Rectal smooth muscle tissue (tissue), 1 donor: ENCODE results near the gene SETD2.
"Not testable (repeated sequence)": the region's sequence is repeated elsewhere in the genome, so short reads cannot be mapped to it uniquely, and the experiment has no call there.

Experiments
- H3K27ac ChIP-seq: one replicate; pipeline ENCODE4 v1.7.0; 2013; ENCODE audit warnings: low read depth, low read length, inconsistent platforms
- H3K27me3 ChIP-seq: one replicate; pipeline ENCODE4 v1.7.0; 2013; ENCODE audit warnings: low read length; ENCODE audit not compliant: control insufficient read depth, insufficient read depth
- H3K36me3 ChIP-seq: one replicate; pipeline ENCODE4 v1.7.0; 2013; ENCODE audit warnings: low read length; ENCODE audit not compliant: control insufficient read depth, insufficient read depth
- H3K4me1 ChIP-seq: one replicate; pipeline ENCODE4 v1.7.0; 2013; ENCODE audit warnings: low read length; ENCODE audit not compliant: control insufficient read depth, insufficient read depth
- H3K4me3 ChIP-seq: one replicate; pipeline ENCODE4 v1.7.0; 2013; ENCODE audit warnings: low read length
- H3K9ac ChIP-seq: one replicate; pipeline ENCODE4 v1.7.0; 2013; ENCODE audit warnings: low read length

Gene SETD2

GRCh38 chr3:47164007-47164881, at the start of gene SETD2:
TSS of gene SETD2 (minus strand) at chr3:47164113. CDS start at chr3:47163924, 189 bp downstream.
- H3K36me3 ChIP-seq, result no peaks in the 10 kb centered on the region
- H3K4me3 ChIP-seq, result peak within 1 kb of the TSS; percentile 90
- peak within 1 kb of the TSS; percentile 91 for H3K27ac ChIP-seq
- peaks cover 24% of the 10 kb centered on the region for H3K4me1 ChIP-seq
- peak within 1 kb of the TSS; percentile 60 for H3K9ac ChIP-seq
- H3K27me3 ChIP-seq, result no peaks in the 10 kb centered on the region

- no peak overlapping the region for H3K9ac ChIP-seq
These were observed 47.0 kb upstream of the SETD2 start for GRCh38 chr3:47210863-47211405.

GRCh38 chr3:47206022-47206421, 42.1 kb upstream of the SETD2 start:
- H3K4me1 ChIP-seq, H3K27ac ChIP-seq, H3K4me3 ChIP-seq, H3K9ac ChIP-seq, H3K27me3 ChIP-seq, H3K36me3 ChIP-seq: not testable (repeated sequence)

More at GRCh38 chr3:47210863-47211405, 47.0 kb upstream of the SETD2 start:
- Histone ChIP-seq H3K4me3 (no peak overlapping the region), H3K27me3 (no peaks in the 10 kb centered on the region), H3K4me1 (no peaks in the 10 kb centered on the region), H3K27ac (no peak overlapping the region), H3K36me3 (no peaks in the 10 kb centered on the region)

GRCh38 chr3:47204875-47205274, 41.0 kb upstream of the SETD2 start:
- H3K4me3 ChIP-seq, result no peak overlapping the region
- H3K36me3 ChIP-seq, result no peaks in the 10 kb centered on the region
- no peak overlapping the region for H3K9ac ChIP-seq
- H3K27me3 ChIP-seq, result no peaks in the 10 kb centered on the region
- no peaks in the 10 kb centered on the region for H3K4me1 ChIP-seq
- no peak overlapping the region for H3K27ac ChIP-seq

GRCh38 chr3:47202542-47202941, 38.6 kb upstream of the SETD2 start:
- Histone ChIP-seq H3K27me3 (no peaks in the 10 kb centered on the region), H3K4me3 (no peak overlapping the region), H3K4me1 (no peaks in the 10 kb centered on the region), H3K36me3 (no peaks in the 10 kb centered on the region), H3K27ac (no peak overlapping the region), H3K9ac (no peak overlapping the region)

GRCh38 chr3:47197287-47197686, 33.4 kb upstream of the SETD2 start:
- Histone ChIP-seq H3K4me3 (no peak overlapping the region), H3K27ac (no peak overlapping the region), H3K9ac (no peak overlapping the region), H3K27me3 (no peaks in the 10 kb centered on the region), H3K36me3 (no peaks in the 10 kb centered on the region), H3K4me1 (no peaks in the 10 kb centered on the region)

GRCh38 chr3:47194994-47195393, 31.1 kb upstream of the SETD2 start:
- H3K4me1 ChIP-seq, result no peaks in the 10 kb centered on the region
- H3K27me3 ChIP-seq, result no peaks in the 10 kb centered on the region
- no peak overlapping the region for H3K9ac ChIP-seq
- H3K4me3 ChIP-seq, result no peak overlapping the region
- H3K27ac ChIP-seq, result no peak overlapping the region
- no peaks in the 10 kb centered on the region for H3K36me3 ChIP-seq

GRCh38 chr3:47193871-47194859, 30.3 kb upstream of the SETD2 start:
- no peak overlapping the region for H3K4me3 ChIP-seq
- no peak overlapping the region for H3K27ac ChIP-seq
- H3K27me3 ChIP-seq, result no peaks in the 10 kb centered on the region
- H3K4me1 ChIP-seq, result no peaks in the 10 kb centered on the region
- no peak overlapping the region for H3K9ac ChIP-seq
- no peaks in the 10 kb centered on the region for H3K36me3 ChIP-seq

GRCh38 chr3:47186285-47186684, 22.4 kb upstream of the SETD2 start:
- H3K27me3 ChIP-seq, result no peaks in the 10 kb centered on the region
- no peak overlapping the region for H3K9ac ChIP-seq
- no peaks in the 10 kb centered on the region for H3K36me3 ChIP-seq
- H3K4me1 ChIP-seq, result no peaks in the 10 kb centered on the region
- no peak overlapping the region for H3K4me3 ChIP-seq
- H3K27ac ChIP-seq, result no peak overlapping the region

GRCh38 chr3:47181685-47182084, 17.8 kb upstream of the SETD2 start:
- not testable (repeated sequence) for H3K4me3 ChIP-seq, H3K27ac ChIP-seq, H3K27me3 ChIP-seq, H3K9ac ChIP-seq, H3K36me3 ChIP-seq, H3K4me1 ChIP-seq

- not testable (repeated sequence) for H3K27ac ChIP-seq, H3K27me3 ChIP-seq, H3K36me3 ChIP-seq, H3K4me1 ChIP-seq, H3K9ac ChIP-seq, H3K4me3 ChIP-seq
These were observed 16.1 kb upstream of the SETD2 start for GRCh38 chr3:47180011-47180410.

- H3K36me3 ChIP-seq, result no peaks in the 10 kb centered on the region
- H3K27ac ChIP-seq, result no peak overlapping the region
- H3K9ac ChIP-seq, result no peak overlapping the region
These were observed 12.7 kb upstream of the SETD2 start for GRCh38 chr3:47176582-47176981.

More at GRCh38 chr3:47176582-47176981, 12.7 kb upstream of the SETD2 start:
- Histone ChIP-seq H3K27me3 (no peaks in the 10 kb centered on the region), H3K4me1 (no peaks in the 10 kb centered on the region), H3K4me3 (no peak overlapping the region)
